MV-4-11 (cell line): ENCODE results near the gene ZFPM1.

ENCODE experiments used
- DNase-seq: peaks from one replicate; lab custom pipeline; 2025; lab: John Stamatoyannopoulos, UW

Gene ZFPM1

DNA sequence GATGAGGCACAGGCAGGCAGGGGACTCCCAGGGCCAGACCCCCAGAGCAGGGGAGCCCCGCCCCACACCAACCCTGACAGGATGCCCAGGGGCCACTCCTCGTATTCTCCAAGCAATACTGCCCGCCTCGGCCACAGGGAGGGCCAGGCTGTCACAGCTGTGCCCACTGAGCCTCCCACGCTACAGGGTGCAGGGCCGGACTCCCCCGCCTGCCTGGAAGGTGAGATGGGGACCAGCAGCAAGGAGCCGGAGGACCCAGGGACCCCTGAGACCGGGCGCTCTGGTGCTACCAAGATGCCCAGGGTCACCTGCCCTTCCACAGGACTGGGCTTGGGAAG, 18.8 kb upstream of the ZFPM1 start:
- DNase-seq = no peak

- no peak for DNase-seq
Observed at GRCh38 chr16:88434746-88435145, 18.3 kb upstream of the ZFPM1 start.

DNA sequence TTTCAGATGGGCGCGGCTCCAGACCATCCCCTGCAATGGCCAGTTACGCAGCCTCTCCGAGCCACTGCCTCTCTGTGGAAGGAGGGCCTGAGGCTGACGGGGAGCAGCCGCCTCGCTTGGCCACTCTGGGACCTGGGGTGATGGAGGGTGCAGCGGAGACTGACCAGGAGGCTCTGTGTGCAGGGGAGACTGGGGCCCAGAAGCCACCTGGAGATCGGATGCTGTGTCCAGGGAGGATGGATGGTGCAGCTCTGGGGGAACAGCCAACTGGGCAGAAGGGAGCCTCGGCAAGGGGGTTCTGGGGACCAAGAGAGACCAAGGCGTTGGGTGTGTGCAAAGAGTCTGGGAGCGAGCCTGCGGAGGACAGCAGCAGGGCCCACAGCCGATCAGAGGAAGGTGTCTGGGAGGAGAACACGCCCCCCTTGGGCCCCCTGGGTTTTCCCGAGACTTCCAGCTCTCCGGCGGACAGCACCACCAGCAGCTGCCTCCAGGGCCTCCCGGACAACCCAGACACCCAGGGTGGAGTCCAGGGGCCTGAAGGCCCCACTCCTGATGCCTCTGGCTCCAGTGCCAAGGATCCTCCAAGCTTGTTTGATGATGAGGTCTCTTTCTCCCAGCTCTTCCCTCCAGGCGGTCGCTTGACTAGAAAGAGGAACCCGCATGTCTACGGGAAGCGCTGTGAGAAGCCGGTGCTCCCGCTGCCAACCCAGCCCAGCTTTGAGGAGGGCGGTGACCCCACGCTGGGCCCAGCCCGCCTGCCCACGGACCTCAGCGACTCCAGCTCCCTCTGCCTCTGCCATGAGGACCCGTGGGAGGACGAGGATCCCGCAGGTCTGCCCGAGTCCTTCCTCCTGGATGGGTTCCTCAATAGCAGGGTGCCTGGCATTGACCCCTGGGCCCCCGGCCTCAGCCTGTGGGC, 17.4 kb upstream of the ZFPM1 start:
- DNase-seq = no peak

DNA sequence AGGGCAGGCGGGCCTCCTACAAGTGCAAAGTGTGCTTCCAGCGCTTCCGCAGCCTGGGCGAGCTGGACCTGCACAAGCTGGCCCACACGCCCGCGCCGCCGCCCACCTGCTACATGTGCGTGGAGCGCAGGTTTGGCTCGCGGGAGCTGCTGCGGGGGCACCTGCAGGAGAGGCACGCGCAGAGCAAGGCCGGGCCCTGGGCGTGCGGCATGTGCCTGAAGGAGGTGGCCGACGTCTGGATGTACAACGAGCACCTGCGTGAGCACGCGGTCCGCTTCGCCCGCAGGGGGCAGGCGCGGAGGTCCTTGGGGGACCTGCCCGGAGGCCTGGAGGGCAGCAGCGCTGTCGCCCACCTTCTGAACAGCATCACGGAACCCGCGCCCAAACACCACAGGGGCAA, 16.3 kb upstream of the ZFPM1 start:
- no peak for DNase-seq

- DNase-seq = no peak
Observed at GRCh38 chr16:88437367-88437964, 15.6 kb upstream of the ZFPM1 start.

- no peak for DNase-seq
Observed at GRCh38 chr16:88438084-88438870, 14.8 kb upstream of the ZFPM1 start.

DNA sequence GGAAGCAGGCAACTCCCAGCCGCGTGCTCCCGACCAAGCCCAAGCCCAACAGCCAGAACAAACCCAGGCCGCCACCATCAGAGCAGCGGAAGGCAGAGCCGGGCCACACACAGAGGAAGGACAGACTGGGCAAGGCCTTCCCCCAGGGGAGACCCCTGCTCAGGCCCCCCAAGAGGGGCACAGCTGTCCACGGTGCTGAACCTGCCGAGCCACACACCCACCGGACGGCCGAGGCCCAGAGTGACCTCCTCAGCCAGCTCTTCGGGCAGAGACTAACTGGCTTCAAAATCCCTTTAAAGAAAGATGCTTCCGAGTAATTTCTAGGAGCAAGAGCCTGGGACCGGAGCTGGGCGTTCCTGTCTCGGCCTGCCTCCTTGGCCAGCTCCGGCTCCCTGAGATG, 14.1 kb upstream of the ZFPM1 start:
- DNase-seq = no peak

- DNase-seq = peak; percentile 20
Observed at GRCh38 chr16:88439706-88440105, 13.4 kb upstream of the ZFPM1 start.

DNA sequence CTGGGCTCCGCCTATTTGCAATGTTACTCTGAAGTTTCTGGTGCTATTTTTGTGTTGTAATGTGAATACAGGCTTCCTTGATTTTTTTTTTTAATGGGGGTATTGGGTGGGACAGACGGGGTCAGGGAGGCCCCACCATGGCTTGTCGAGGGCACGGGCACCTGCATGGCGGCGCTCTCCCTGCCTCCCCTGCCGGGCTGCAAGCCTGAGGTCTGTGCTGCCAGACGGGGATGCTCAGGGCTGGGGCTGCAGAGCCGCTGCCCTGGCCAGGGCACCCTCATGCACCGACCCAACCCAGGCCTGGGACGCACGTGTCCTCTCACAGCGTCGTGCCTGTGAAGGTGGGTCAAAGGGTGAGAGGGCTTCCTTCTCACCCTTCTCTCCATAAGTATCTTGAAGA, 13.0 kb upstream of the ZFPM1 start:
- DNase-seq = no peak

DNA sequence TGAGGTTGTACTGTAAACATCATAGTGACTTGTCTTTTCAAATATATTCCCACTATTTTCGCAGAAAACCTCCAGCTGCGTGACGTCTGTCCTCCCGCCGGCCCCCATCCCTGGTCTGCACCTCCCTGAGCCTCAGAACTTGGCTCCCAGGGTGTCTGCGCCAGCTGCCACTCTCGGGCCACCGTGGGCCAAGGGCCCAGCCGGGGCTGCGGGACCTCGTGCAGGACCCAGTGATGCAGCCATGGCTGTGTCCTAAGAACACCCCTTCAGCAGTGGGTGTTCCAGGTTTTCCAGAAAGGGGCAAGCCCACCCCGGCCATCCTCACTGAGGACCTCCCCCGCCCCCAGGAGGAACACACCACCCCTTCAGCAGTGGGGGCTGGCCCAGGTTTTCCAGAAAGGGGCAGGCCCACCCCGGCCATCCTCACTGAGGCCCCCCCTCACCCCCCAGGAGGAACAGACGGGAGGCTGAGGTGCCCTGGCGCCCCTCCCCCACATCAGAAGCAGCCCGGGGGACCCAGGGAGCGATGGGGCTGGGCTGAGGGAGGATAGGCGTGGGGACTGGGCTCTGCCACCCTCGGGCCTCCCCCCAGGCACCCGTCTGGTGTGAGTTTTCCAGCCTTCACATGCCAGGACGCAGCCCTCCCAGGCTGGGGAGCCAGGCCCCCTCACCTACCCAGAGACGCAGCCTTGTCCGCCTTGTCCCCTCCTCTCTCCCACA, 12.2 kb upstream of the ZFPM1 start:
- no peak for DNase-seq

DNA sequence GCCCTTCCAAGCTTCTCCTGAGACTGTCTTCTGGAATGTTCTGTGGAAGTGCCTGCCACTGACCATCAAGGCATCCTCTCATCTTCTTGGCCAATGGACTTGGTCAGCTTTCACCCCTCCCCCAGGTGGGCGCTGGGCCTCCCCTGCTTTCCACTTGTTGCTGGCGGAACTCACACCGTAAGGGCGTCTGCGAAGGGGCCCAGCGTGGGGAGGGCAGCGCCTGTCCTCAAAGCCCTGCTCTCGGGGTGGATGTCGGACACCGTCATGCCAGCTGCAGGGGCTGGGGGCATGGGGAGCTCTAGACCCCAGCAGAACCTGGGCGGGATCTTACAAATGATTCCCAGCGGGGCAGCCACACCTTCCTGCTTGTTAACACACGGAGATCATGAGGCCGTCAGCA, 11.6 kb upstream of the ZFPM1 start:
- DNase-seq = no peak

- no peak for DNase-seq
Observed at GRCh38 chr16:88442383-88442726, 10.7 kb upstream of the ZFPM1 start.

GRCh38 chr16:88442727-88443576, 10.1 kb upstream of the ZFPM1 start:
- DNase-seq = peak; percentile 6

GRCh38 chr16:88444826-88445582, 8.1 kb upstream of the ZFPM1 start:
- DNase-seq = no peak

DNA sequence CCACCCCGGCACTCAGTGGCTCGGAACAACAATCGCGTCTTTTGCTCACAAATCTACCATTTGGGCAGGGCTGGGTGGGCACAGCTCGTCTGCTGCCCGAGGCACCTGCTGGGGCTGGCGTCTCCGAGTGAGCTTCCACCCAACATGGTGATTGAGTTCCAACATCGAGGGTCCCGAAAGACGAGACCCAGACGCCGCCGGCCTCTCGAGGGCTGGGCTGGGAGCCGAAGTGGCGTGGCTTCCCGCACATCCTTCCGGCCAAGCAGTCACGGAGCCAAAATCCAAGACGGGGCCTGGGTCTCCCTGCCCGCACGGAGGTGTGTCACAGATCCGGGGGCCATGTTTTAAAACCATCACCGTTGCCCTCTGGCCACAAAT, 7.5 kb upstream of the ZFPM1 start:
- no peak for DNase-seq

- no peak for DNase-seq
Observed at GRCh38 chr16:88446061-88446460, 7.0 kb upstream of the ZFPM1 start.

- DNase-seq = no peak
Observed at GRCh38 chr16:88446736-88447135, 6.3 kb upstream of the ZFPM1 start.

DNA sequence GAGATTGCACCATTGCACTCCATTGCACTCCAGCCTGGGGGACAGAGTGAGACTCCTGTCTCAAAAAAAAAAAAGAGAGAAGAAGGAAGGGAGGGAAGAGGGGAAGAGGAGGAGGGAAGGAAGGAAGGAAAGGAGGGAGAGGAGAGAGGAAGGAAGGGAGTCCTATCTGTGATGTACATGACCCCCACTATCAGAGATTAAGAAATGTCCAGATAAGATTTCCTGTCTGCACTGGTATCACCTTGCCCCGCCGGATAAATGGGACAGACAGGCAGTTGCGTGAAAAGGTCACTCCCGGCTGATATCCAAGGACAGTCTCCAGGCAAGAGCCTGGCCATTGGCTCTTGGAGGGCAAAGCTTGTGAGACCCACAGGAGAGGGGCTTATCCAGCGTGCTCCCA, 5.2 kb upstream of the ZFPM1 start:
- no peak for DNase-seq

- peak; percentile 80 for DNase-seq
Observed at GRCh38 chr16:88448461-88449266, 4.4 kb upstream of the ZFPM1 start.

DNA sequence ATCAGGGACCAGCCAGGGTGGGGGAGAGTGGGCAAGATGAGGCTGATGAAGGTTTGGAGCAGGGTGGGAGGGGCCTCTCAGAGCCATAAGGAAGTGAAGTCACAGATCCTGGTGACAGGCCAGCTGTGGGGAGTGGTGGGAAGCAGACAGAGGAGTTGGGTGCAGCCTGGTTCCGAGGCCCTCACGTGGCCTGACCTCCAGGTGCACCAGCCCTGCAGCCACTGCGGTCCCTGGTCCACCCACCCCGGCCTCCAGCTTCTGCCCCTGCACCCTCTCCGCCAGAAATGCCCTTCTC, 3.9 kb upstream of the ZFPM1 start:
- DNase-seq = peak; percentile 23
